Measurements from ENCODE around the gene TAL2. TPM values are rescaled to one million over a fixed set of nuclear protein-coding genes. Genes with fewer than 3 reads are reported as not detected.

The TAL2 gene
- total and polyA plus RNA-seq, 9 donors = 0.45 to 1.0 (median 0.52) TPM; not detected in 6

DNA sequence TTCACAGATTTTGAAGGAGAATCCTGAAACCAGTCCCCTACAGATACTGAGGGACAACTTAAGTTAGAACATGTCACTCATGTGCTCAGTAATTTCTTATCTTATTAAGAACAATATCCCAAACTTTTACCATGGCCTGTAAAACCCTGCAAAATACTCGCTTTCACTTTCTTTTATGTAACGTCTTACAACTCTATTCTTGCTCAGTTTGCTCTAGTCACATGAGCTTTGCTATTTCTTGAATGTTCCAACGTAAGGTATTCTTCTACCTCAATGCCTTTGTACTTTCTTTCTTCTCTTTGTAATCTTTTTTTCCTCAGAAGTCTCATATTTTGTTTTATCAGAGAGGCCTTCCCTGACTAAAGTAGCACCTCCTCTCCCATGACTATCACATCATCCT lies 46.1 kb downstream of the TAL2 start:
- H3K4me1 ChIP-seq (ENCODE audit: insufficient read depth) = no peaks in the 10 kb centered on the region
- no peaks in the 10 kb centered on the region for H3K27me3 ChIP-seq
- intact Hi-C loops (cut with DNase I) = no loop called here
- no peak for TF ChIP-seq EP300 (IDR thresholded peaks at IDR 0.05)
- no peak for TF ChIP-seq POLR2A (IDR thresholded peaks at IDR 0.05)
- TF ChIP-seq, protein P1, sequence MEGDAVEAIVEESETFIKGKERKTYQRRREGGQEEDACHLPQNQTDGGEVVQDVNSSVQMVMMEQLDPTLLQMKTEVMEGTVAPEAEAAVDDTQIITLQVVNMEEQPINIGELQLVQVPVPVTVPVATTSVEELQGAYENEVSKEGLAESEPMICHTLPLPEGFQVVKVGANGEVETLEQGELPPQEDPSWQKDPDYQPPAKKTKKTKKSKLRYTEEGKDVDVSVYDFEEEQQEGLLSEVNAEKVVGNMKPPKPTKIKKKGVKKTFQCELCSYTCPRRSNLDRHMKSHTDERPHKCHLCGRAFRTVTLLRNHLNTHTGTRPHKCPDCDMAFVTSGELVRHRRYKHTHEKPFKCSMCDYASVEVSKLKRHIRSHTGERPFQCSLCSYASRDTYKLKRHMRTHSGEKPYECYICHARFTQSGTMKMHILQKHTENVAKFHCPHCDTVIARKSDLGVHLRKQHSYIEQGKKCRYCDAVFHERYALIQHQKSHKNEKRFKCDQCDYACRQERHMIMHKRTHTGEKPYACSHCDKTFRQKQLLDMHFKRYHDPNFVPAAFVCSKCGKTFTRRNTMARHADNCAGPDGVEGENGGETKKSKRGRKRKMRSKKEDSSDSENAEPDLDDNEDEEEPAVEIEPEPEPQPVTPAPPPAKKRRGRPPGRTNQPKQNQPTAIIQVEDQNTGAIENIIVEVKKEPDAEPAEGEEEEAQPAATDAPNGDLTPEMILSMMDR (IDR thresholded peaks at IDR 0.05) = no peak
- no peak for DNase-seq
- no peak overlapping the region for H3K27ac ChIP-seq
- no peaks in the 10 kb centered on the region for H3K36me3 ChIP-seq
- 71 to 74% (median 71%) methylated on average over 3 of the region's 3 CpGs for WGBS, 3 donors
- no peak overlapping the region for H3K4me3 ChIP-seq
- H3K9me3 ChIP-seq = no peaks in the 10 kb centered on the region

DNA sequence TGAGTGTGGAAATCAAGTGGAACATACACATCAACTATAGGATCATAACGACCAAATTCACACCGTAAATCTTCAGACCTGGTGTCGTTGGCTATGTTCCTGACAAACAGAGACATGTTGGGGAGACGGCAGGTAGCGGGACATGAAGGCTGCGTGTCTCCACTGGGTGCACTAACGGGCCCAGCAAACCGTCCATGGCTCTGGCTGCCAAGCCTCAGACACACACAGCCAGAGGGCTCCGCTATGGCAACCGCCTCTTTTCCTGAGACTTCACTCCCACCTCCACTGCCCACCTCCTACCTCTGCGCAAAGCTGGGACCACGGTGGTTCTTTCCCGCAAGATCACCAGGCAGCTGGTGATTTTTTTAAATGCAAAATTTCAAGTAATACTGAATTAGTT lies 48.4 kb downstream of the TAL2 start:
- no peak for DNase-seq
- H3K9me3 ChIP-seq = no peaks in the 10 kb centered on the region
- H3K36me3 ChIP-seq = no peaks in the 10 kb centered on the region
- 94 to 96% (median 95%) methylated on average over 13 of the region's 13 CpGs for WGBS, 3 donors
- TF ChIP-seq EP300 (IDR thresholded peaks at IDR 0.05) = no peak
- TF ChIP-seq, protein P1 (IDR thresholded peaks at IDR 0.05) = no peak
- TF ChIP-seq POLR2A (IDR thresholded peaks at IDR 0.05) = no peak
- H3K27me3 ChIP-seq = no peaks in the 10 kb centered on the region
- H3K27ac ChIP-seq = no peak overlapping the region
- no peaks in the 10 kb centered on the region for H3K4me1 ChIP-seq (ENCODE audit: insufficient read depth)
- H3K4me3 ChIP-seq = no peak overlapping the region
- intact Hi-C loops (cut with DNase I) = loop anchor here in 2 of 4 donors (10.0 kb wide), 1 partner anchor 96 kb away; no protein-coding TSS in a partner anchor

DNA sequence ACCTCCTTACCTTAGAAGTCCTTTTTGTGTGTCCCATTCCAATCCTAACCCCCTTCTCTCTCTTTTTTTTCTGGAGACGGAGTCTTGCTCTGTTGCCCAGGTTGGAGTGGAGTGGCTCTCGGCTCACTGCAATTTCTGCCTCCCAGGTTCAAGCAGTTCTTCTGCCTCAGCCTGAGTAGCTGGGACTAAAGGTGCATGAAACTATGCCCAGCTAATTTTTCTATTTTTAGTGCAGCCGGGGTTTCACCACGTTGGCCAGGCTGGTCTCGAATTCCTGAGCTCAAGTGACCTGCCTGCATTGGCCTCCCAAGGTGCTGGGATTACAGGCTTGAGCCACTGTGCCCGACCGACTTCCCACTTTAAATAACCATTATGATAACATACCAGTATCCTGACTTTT lies 49.6 kb downstream of the TAL2 start:
- no peaks in the 10 kb centered on the region for H3K9me3 ChIP-seq
- intact Hi-C loops (cut with DNase I) = loop anchor here in 2 of 4 donors (10.0 kb wide), 1 partner anchor 97 kb away; no protein-coding TSS in a partner anchor
- H3K4me3 ChIP-seq = no peak overlapping the region
- no peak for DNase-seq
- H3K36me3 ChIP-seq = no peaks in the 10 kb centered on the region
- H3K27ac ChIP-seq = no peak overlapping the region
- H3K27me3 ChIP-seq = no peaks in the 10 kb centered on the region
- WGBS, 3 donors = 82 to 85% (median 85%) methylated on average over 7 of the region's 7 CpGs
- TF ChIP-seq, protein P1 (IDR thresholded peaks at IDR 0.05) = no peak
- TF ChIP-seq POLR2A (IDR thresholded peaks at IDR 0.05) (no peak), EP300 (IDR thresholded peaks at IDR 0.05) (no peak)
- no peaks in the 10 kb centered on the region for H3K4me1 ChIP-seq (ENCODE audit: insufficient read depth)

DNA sequence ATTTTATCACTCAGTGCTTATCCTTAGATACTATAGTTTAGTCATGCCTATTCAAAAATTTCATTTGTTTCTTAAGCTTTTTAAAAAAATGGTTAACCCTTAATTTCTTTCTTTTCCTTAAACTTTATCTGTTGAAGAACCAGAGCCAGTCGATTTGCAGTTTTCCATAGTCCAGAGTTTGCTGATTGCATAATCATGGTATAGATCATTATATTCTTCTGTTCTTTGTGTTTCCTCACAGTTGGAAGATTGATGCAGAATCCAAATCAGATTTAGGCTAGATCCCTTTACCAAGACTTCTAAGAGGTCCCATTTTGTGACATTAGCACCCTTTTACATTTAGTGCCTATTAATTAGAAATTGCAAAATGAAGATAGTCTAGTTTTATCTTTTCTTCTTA lies 50.0 kb downstream of the TAL2 start:
- TF ChIP-seq EP300 (IDR thresholded peaks at IDR 0.05) (no peak), POLR2A (IDR thresholded peaks at IDR 0.05) (no peak)
- TF ChIP-seq, protein P1 (IDR thresholded peaks at IDR 0.05) = no peak
- H3K9me3 ChIP-seq = no peaks in the 10 kb centered on the region

More for the DNA sequence above, 50.0 kb downstream of the TAL2 start:
- no peaks in the 10 kb centered on the region for H3K36me3 ChIP-seq
- no peaks in the 10 kb centered on the region for H3K27me3 ChIP-seq
- no peak overlapping the region for H3K27ac ChIP-seq
- no peaks in the 10 kb centered on the region for H3K4me1 ChIP-seq (ENCODE audit: insufficient read depth)
- 75 to 85% (median 83%) methylated on average over 1 of the region's 1 CpG for WGBS, 3 donors
- H3K4me3 ChIP-seq = no peak overlapping the region
- DNase-seq = no peak
- intact Hi-C loops (cut with DNase I) = loop anchor here in 2 of 4 donors (10.0 kb wide), 1 partner anchor 97 kb away; no protein-coding TSS in a partner anchor

Other genes starting within 250 kb of the TAL2 start
- 1 to 10 TPM; 2.6 to 7.6 (median 4.7) TPM for gene FSD1L, start 214.4 kb upstream of the TAL2 start, total RNA-seq
- gene FSD1L, start 214.4 kb upstream of the TAL2 start, polyA plus RNA-seq = 1 to 10 TPM; 1.4 to 1.8 TPM
- 10 to 100 TPM in 6 of 7 donors, 1 to 10 TPM in 1; 9.7 to 19.5 (median 14.3) TPM for gene FKTN, start 104.3 kb upstream of the TAL2 start, total RNA-seq
- 1 to 10 TPM; 3.8 to 9.9 TPM for gene FKTN, start 104.3 kb upstream of the TAL2 start, polyA plus RNA-seq
- 10 to 100 TPM; 10.1 to 28.5 (median 16.3) TPM for gene TMEM38B, start 32.1 kb downstream of the TAL2 start, total RNA-seq
- gene TMEM38B, start 32.1 kb downstream of the TAL2 start, polyA plus RNA-seq = 10 to 100 TPM; 10.1 to 12.4 TPM

All from ovary (tissue), 9 donors.